ENCODE results near the gene MTG2. TPM values are rescaled to one million over a fixed set of nuclear protein-coding genes. Genes with fewer than 3 reads are reported as not detected.

MTG2 gene
- total RNA-seq, 6 experiments from 2014 or later = 27.0 to 45.6 (median 31.8) TPM

- Histone ChIP-seq H3K9me3 (no peaks in the 10 kb centered on the region), H3K4me1 (peaks cover 0 to 4% (median 0%) of the 10 kb centered on the region in 4 donors), H3K27me3 (peaks cover 0 to 13% of the 10 kb centered on the region in 2 donors), H3K27ac (no peak overlapping the region), H3K4me3 (no peak overlapping the region), H3K36me3 (no peaks in the 10 kb centered on the region)
- no peak for TF ChIP-seq POLR2A (IDR thresholded peaks at IDR 0.05)
- TF ChIP-seq, protein P1, sequence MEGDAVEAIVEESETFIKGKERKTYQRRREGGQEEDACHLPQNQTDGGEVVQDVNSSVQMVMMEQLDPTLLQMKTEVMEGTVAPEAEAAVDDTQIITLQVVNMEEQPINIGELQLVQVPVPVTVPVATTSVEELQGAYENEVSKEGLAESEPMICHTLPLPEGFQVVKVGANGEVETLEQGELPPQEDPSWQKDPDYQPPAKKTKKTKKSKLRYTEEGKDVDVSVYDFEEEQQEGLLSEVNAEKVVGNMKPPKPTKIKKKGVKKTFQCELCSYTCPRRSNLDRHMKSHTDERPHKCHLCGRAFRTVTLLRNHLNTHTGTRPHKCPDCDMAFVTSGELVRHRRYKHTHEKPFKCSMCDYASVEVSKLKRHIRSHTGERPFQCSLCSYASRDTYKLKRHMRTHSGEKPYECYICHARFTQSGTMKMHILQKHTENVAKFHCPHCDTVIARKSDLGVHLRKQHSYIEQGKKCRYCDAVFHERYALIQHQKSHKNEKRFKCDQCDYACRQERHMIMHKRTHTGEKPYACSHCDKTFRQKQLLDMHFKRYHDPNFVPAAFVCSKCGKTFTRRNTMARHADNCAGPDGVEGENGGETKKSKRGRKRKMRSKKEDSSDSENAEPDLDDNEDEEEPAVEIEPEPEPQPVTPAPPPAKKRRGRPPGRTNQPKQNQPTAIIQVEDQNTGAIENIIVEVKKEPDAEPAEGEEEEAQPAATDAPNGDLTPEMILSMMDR (IDR thresholded peaks at IDR 0.05) = no peak
- 59% methylated on average over 3 of the region's 29 CpGs for WGBS (ENCODE audit: insufficient coverage, low coverage, low lambda C conversion rate, missing lambda C conversion rate)
- no peak for ATAC-seq
- DNase-seq = no peak
- intact Hi-C loops (cut with DNase I) = no loop called here
Observed at GRCh38 chr20:62215020-62215990, 32.5 kb downstream of the MTG2 start.

DNA sequence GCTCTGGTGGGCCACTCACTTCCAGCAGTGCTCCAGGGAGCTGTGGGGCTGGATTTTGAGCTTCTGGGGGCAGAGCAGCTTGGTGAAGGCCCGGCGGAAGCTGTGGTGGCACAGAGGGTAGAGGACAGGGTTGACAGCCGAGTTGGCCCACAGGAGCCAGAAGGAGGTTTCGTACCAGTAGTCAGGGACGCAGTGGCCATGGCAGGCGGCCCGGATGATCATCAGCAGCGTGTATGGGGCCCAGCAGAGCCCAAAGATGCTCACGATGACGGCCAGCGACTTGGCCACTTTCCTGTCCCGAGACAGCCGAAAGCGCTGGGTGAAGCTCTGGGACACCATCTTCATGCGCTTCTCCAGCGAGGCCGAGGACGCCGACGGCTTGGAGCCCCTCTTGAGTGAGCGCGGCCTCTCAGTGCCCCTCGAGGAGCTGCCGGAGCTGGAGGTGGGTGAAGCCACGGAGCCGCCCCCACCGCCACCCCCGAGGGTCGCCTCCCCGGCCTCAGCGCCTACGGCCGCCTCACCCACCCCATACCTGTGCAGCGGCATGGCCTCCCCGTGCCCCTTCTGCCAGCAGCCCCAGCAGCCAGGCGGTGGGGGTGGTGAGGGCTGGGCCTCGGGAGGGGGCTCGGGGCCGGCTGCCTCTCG is 33.3 kb downstream of the MTG2 start:
- 93% methylated on average over 3 of the region's 40 CpGs for WGBS (ENCODE audit: insufficient coverage, low coverage, low lambda C conversion rate, missing lambda C conversion rate)
- intact Hi-C loops (cut with DNase I) = no loop called here

GRCh38 chr20:62216636-62217566 is 34.1 kb downstream of the MTG2 start:
- intact Hi-C loops (cut with DNase I) = no loop called here
- H3K27me3 ChIP-seq = peaks cover 0 to 13% of the 10 kb centered on the region in 2 donors
- 18% methylated on average over 2 of the region's 26 CpGs for WGBS (ENCODE audit: insufficient coverage, low coverage, low lambda C conversion rate, missing lambda C conversion rate)

More for the DNA sequence above, 33.3 kb downstream of the MTG2 start:
- Histone ChIP-seq H3K27ac (no peak overlapping the region), H3K36me3 (no peaks in the 10 kb centered on the region), H3K4me3 (no peak overlapping the region), H3K9me3 (no peaks in the 10 kb centered on the region), H3K27me3 (peaks cover 0 to 13% of the 10 kb centered on the region in 2 donors), H3K4me1 (peaks cover 0 to 9% (median 0%) of the 10 kb centered on the region in 4 donors)
- TF ChIP-seq POLR2A (IDR thresholded peaks at IDR 0.05) = no peak
- TF ChIP-seq, protein P1 (IDR thresholded peaks at IDR 0.05) = no peak
- ATAC-seq = no peak
- DNase-seq = no peak

More at GRCh38 chr20:62216636-62217566, 34.1 kb downstream of the MTG2 start:
- no peak overlapping the region for H3K27ac ChIP-seq
- H3K4me1 ChIP-seq = peaks cover 0 to 9% (median 0%) of the 10 kb centered on the region in 4 donors
- no peak for TF ChIP-seq POLR2A (IDR thresholded peaks at IDR 0.05)
- TF ChIP-seq, protein P1 (IDR thresholded peaks at IDR 0.05) = no peak
- no peak for ATAC-seq
- DNase-seq = no peak
- no peaks in the 10 kb centered on the region for H3K36me3 ChIP-seq
- no peaks in the 10 kb centered on the region for H3K9me3 ChIP-seq
- no peak overlapping the region for H3K4me3 ChIP-seq
